SJSA1 (cell line): ENCODE data around the gene MYOM3. TPM values are rescaled to one million over a fixed set of nuclear protein-coding genes. Genes with fewer than 3 reads are reported as not detected.

Experiments used
- DNase-seq, 2 experiments: peaks; one replicate each; pipeline ENCODE4 v3.0.0-alpha.2; 2015 to 2020; ENCODE audit warnings: low spot score in 2 of 2, low read depth in 1 of 2
- H3K27ac ChIP-seq: fragments of 250-450 bp; sonication (Bioruptor Pico); 2 replicates; pipeline ENCODE4 v1.5.1; 2020; ENCODE audit warnings: mild to moderate bottlenecking, moderate library complexity
- H3K27me3 ChIP-seq: fragments of 250-450 bp; sonication (Bioruptor Pico); replicated peaks from 2 replicates; pipeline ENCODE4 v1.5.1; 2020; ENCODE audit warnings: mild to moderate bottlenecking, moderate library complexity
- H3K36me3 ChIP-seq: fragments of 250-450 bp; sonication (Bioruptor Pico); 2 replicates; pipeline ENCODE4 v1.5.1; 2020; ENCODE audit warnings: mild to moderate bottlenecking
- H3K4me1 ChIP-seq: fragments of 250-450 bp; sonication (Bioruptor Pico); replicated peaks from 2 replicates; pipeline ENCODE4 v1.6.1; 2021; ENCODE audit warnings: mild to moderate bottlenecking
- H3K4me3 ChIP-seq: fragments of 250-450 bp; sonication (Bioruptor Pico); 2 replicates; pipeline ENCODE4 v1.5.1; 2020; ENCODE audit warnings: mild to moderate bottlenecking
- H3K9me3 ChIP-seq: fragments of 250-450 bp; sonication (Bioruptor Pico); replicated peaks from 2 replicates; pipeline ENCODE4 v1.5.1; 2020; ENCODE audit warnings: mild to moderate bottlenecking
- total RNA-seq: library from RNA; depleted of rRNA; stranded (reverse); fragments of >200 nt; shearing (Covaris generic); gene quantifications from 2 replicates; pipeline ENCODE4 v1.2.3, GENCODE V29; 2014

The MYOM3 gene
- total RNA-seq, 1 experiment from 2014 or later: 0.03 TPM

DNA sequence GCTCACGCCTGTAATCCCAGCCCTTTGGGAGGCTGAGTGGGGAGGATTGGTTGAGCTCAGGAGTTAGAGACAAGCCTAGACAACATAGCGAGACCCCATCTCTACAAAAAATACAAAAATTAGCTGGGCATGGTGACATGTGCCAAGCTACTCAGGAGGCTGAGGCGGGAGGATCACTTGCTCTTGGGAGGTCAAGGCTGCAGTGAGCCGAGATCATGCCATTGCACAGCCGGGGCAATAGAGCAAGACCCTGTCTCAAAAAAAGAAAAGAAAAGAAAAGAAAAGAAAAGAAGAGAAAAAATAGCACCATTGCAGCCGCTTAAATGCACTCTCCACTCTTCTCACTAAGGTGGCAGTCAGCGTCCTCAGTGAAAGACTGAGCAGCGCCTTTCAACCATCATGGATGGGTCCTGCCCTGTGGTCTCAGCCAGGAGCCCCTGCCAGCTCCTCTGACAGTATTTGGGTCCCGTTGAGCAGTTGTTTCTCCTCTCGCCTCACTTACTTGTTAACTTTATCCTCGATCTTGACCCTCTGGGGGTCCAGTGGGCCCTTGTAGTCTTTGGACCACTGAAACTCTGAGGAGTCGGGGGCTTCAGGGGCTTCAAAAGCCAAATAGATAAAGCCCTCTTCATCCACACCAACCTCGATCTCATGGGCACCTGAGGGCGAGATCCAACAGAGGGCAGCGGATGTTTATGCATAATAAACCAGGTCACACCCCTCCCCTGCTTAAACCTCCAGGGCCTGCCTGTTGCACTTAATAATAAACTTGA is 36.9 kb downstream of the MYOM3 start:
- 0 out of 2 replicates have a peak, but pooled peaks cover 5% of the 10 kb centered on the region for H3K4me1 ChIP-seq
- H3K27ac ChIP-seq: no peak overlapping the region
- no peaks in the 10 kb centered on the region for H3K9me3 ChIP-seq
- no peak for DNase-seq
- H3K36me3 ChIP-seq: no peaks in the 10 kb centered on the region
- H3K4me3 ChIP-seq: no peak overlapping the region
- no peaks in the 10 kb centered on the region for H3K27me3 ChIP-seq

- no peaks in the 10 kb centered on the region for H3K27me3 ChIP-seq
- no peaks in the 10 kb centered on the region for H3K36me3 ChIP-seq
- H3K4me1 ChIP-seq: 0 out of 2 replicates have a peak, but pooled peaks cover 5% of the 10 kb centered on the region
- H3K27ac ChIP-seq: no peak overlapping the region
- H3K9me3 ChIP-seq: no peaks in the 10 kb centered on the region
- H3K4me3 ChIP-seq: no peak overlapping the region
- no peak for DNase-seq
Observed at GRCh38 chr1:24074196-24074595, 37.7 kb downstream of the MYOM3 start.

DNA sequence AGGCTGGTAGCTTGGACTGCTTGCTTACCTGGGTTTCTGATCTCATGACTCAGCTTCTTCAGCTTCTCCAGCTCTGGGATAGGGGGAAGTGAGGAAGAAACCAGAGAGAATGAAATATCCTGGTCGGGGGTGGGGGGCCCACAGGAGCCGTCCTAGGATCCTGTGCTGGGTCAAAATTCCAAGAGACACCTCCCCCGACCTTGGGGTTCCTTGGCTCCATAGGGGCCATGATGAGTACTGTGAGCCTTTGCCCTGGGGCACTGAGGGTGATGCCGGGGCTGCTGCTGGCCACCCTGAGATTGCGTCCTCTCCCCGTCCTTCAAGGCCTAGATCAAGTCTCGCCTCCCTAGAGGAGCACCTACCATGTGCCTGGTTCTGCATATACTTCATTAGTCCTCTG is 40.0 kb downstream of the MYOM3 start:
- Histone ChIP-seq H3K27me3 (no peaks in the 10 kb centered on the region), H3K4me3 (no peak overlapping the region), H3K9me3 (no peaks in the 10 kb centered on the region), H3K27ac (no peak overlapping the region), H3K36me3 (no peaks in the 10 kb centered on the region), H3K4me1 (0 out of 2 replicates have a peak, but pooled peaks cover 5% of the 10 kb centered on the region)
- DNase-seq: no peak

DNA sequence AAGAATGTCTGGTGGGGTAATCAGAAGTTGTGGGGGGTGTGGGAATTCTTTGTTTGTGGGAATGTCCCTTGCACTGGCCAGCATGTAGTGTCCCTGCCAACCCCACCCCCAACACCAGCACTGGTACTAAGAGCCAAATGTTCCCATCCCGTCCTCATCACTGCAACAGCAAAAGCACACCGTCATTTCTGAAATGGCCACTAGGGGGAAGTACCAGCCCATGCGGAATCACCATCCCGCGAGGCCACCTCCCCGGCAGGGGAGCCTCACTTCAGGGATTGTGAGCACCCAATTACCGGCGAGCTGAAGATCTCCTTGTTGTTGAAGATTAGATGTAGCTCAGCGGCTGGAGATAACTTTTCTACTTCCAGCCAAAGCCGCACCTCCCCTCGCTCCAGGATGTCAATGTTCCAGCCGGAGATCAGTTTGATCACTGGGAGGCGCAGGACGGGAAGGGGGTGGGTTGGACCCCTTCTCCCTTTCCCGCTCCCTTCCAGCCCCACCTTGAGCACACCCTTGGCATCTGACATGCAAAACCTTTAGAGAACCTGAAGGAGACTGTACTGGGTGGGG is 41.0 kb downstream of the MYOM3 start:
- peak; percentile 76 to 81 for DNase-seq
- no peaks in the 10 kb centered on the region for H3K9me3 ChIP-seq
- no peak overlapping the region for H3K27ac ChIP-seq
- H3K4me1 ChIP-seq: 0 out of 2 replicates have a peak, but pooled peaks cover 5% of the 10 kb centered on the region
- no peaks in the 10 kb centered on the region for H3K27me3 ChIP-seq
- H3K4me3 ChIP-seq: no peak overlapping the region
- H3K36me3 ChIP-seq: no peaks in the 10 kb centered on the region

DNA sequence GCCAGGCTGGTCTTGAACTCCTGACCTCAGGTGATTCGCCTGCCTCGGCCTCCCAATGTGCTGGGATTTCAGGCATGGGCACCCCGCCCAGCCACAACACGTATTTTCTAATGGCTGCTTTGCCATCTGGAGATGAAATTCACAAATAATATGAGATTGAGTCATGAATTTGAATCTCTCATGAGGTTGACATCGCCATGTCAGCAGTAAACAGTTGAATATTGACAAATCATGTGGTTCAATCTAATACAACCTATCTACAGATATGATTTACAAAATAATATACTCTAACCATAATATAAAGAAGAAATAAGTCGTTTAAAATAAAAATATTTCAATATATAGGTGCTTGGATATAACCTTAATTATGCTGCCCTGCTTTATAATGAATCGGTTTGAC is 42.1 kb downstream of the MYOM3 start:
- Histone ChIP-seq H3K36me3 (no peaks in the 10 kb centered on the region), H3K27ac (no peak overlapping the region), H3K9me3 (no peaks in the 10 kb centered on the region), H3K27me3 (no peaks in the 10 kb centered on the region), H3K4me3 (no peak overlapping the region), H3K4me1 (0 out of 2 replicates have a peak, but pooled peaks cover 5% of the 10 kb centered on the region)
- no peak for DNase-seq

GRCh38 chr1:24067978-24068377 is 44.0 kb downstream of the MYOM3 start:
- Histone ChIP-seq H3K27me3 (no peaks in the 10 kb centered on the region), H3K36me3 (no peaks in the 10 kb centered on the region)

GRCh38 chr1:24065304-24065703 is 46.6 kb downstream of the MYOM3 start:
- H3K4me1 ChIP-seq: no peaks in the 10 kb centered on the region
- no peaks in the 10 kb centered on the region for H3K36me3 ChIP-seq
- H3K27ac ChIP-seq: no peak overlapping the region
- H3K4me3 ChIP-seq: no peak overlapping the region
- H3K27me3 ChIP-seq: no peaks in the 10 kb centered on the region
- peaks cover 5% of the 10 kb centered on the region; the same call in 1 of the 2 replicates for H3K9me3 ChIP-seq
- DNase-seq: no peak

More at GRCh38 chr1:24067978-24068377, 44.0 kb downstream of the MYOM3 start:
- no peak for DNase-seq
- no peaks in the 10 kb centered on the region for H3K9me3 ChIP-seq
- 0 out of 2 replicates have a peak, but pooled peaks cover 5% of the 10 kb centered on the region for H3K4me1 ChIP-seq
- no peak overlapping the region for H3K4me3 ChIP-seq
- H3K27ac ChIP-seq: no peak overlapping the region

DNA sequence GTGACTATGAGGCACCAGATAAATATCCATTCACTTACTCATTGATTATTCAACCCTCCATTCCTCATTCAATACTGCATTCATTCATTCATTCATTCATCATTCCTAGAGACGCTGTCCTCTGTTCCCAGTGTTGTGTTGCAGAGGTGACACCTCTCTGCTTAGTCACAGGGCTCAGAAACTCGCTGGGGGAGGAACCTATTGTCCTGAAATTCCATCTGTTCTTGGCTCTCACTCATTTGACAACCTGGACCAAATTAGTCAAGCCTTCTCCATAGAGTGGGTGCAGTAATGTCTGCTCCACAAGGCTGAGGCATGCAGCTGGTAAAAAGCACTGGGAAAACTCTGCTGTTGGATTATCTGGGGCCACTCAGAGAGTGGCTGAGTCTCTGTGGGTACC is 49.7 kb downstream of the MYOM3 start:
- Histone ChIP-seq H3K4me3 (no peak overlapping the region), H3K36me3 (no peaks in the 10 kb centered on the region), H3K4me1 (no peaks in the 10 kb centered on the region), H3K9me3 (peaks cover 5% of the 10 kb centered on the region; the same call in 1 of the 2 replicates), H3K27ac (no peak overlapping the region), H3K27me3 (no peaks in the 10 kb centered on the region)
- no peak for DNase-seq

GRCh38 chr1:24060482-24060881 is 51.5 kb downstream of the MYOM3 start:
- H3K27me3 ChIP-seq: no peaks in the 10 kb centered on the region
- peaks cover 5% of the 10 kb centered on the region; the same call in 1 of the 2 replicates for H3K9me3 ChIP-seq
- no peaks in the 10 kb centered on the region for H3K36me3 ChIP-seq
- DNase-seq: no peak
- no peak overlapping the region for H3K27ac ChIP-seq
- no peak overlapping the region for H3K4me3 ChIP-seq
- H3K4me1 ChIP-seq: no peaks in the 10 kb centered on the region

- Histone ChIP-seq H3K4me1 (no peaks in the 10 kb centered on the region), H3K9me3 (peaks cover 5% of the 10 kb centered on the region; the same call in 1 of the 2 replicates), H3K4me3 (no peak overlapping the region), H3K27me3 (no peaks in the 10 kb centered on the region), H3K27ac (no peak overlapping the region), H3K36me3 (no peaks in the 10 kb centered on the region)
- DNase-seq: no peak
Observed at GRCh38 chr1:24058671-24059455, 53.1 kb downstream of the MYOM3 start.

GRCh38 chr1:24057171-24057570 is 54.8 kb downstream of the MYOM3 start:
- no peak for DNase-seq
- H3K27ac ChIP-seq: no peak overlapping the region
- H3K4me3 ChIP-seq: no peak overlapping the region
- H3K36me3 ChIP-seq: no peaks in the 10 kb centered on the region
- 0 out of 2 replicates have a peak, but pooled peaks cover 1% of the 10 kb centered on the region for H3K9me3 ChIP-seq
- no peaks in the 10 kb centered on the region for H3K27me3 ChIP-seq
- no peaks in the 10 kb centered on the region for H3K4me1 ChIP-seq

DNA sequence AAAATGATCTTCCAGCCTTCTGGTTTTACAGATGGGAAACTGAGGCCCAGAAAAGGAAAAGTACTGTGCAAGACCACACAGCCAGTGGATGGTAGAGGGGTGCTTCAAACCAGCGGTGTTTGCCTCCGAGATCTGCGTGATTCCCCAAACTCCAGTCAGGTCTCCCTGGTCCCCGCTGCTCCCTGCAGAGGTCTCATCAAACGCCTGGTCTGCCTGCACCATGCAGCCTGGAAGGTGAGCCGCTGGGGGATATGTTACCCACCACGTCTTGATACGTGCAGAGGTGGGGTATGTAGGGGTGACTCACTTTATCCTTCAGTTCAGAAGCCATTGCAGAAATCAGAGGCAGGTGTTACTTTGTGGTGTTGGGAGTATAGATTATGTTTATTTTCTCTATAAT is 56.3 kb downstream of the MYOM3 start:
- Histone ChIP-seq H3K4me1 (no peaks in the 10 kb centered on the region), H3K36me3 (no peaks in the 10 kb centered on the region), H3K27me3 (no peaks in the 10 kb centered on the region), H3K9me3 (no peaks in the 10 kb centered on the region), H3K4me3 (no peak overlapping the region), H3K27ac (no peak overlapping the region)
- DNase-seq: no peak

DNA sequence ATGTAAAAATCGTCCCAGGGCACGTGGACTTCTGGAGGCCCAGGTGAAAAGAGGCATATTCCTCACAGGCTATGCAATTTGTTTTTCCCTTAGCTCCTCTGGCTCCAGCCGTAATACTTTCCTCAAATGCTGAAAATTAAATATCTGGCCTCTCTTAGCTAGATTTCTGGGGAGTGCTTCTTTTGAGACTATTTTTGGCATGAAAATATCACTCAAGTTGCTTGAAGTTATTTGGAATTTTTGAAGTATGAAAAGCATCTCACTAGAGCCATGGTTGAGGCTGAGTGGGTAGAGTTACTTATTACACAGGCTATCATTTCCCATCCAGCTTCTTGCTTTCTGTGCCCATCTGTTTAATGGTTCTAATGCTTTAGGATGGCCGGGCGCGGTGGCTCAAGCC is 59.7 kb downstream of the MYOM3 start:
- Histone ChIP-seq H3K9me3 (no peaks in the 10 kb centered on the region), H3K36me3 (no peaks in the 10 kb centered on the region), H3K4me1 (peaks cover 1% of the 10 kb centered on the region), H3K27ac (no peak overlapping the region), H3K27me3 (no peaks in the 10 kb centered on the region), H3K4me3 (no peak overlapping the region)
- DNase-seq: no peak
